PC-9 (cell line): ENCODE measurements around the gene RIPK4. TPM values are rescaled to one million over a fixed set of nuclear protein-coding genes. Genes with fewer than 3 reads are reported as not detected.

Experiments
- BruUV-seq: library from RNA; stranded (reverse); fragments of 400-500 nt; replicated peaks from 2 replicates; lab custom pipeline; 2021; lab: Mats Ljungman, UMichigan
- CTCF ChIA-PET: fragments of 300-600 bp; sonication (Branson Sonifier 250); formaldehyde crosslinking; loops from one replicate; lab custom pipeline; 2022; ENCODE audit warnings: antibody characterized with exemption; lab: Charles Lee
- POLR2A ChIA-PET: fragments of 300-600 bp; sonication (Branson Sonifier 250); formaldehyde crosslinking; loops from one replicate; lab custom pipeline; 2022; ENCODE audit warnings: antibody characterized with exemption; ENCODE audit not compliant: unreplicated experiment; lab: Charles Lee
- DNase-seq, 2 experiments: peaks; one replicate each; pipeline versions ENCODE4 v3.0.0 to v3.0.0-alpha.2; 2015 to 2022; ENCODE audit warnings: mixed read lengths in 1 of 2
- H2AFZ ChIP-seq: fragments of 200-600 bp; sonication (generic); 2 replicates; pipeline ENCODE4 v1.8.1; 2017; ENCODE audit warnings: antibody characterized with exemption
- H3F3A ChIP-seq: fragments of 200-600 bp; sonication (generic); 2 replicates; pipeline ENCODE4 v1.8.1; 2017; ENCODE audit warnings: antibody characterized with exemption, mild to moderate bottlenecking, low read depth; ENCODE audit not compliant: insufficient read depth
- H3K27ac ChIP-seq: fragments of 200-600 bp; sonication (generic); 2 replicates; pipeline ENCODE4 v1.6.1; 2016; ENCODE audit warnings: mixed run types
- H3K27me3 ChIP-seq: fragments of 200-600 bp; sonication (generic); 2 replicates; pipeline ENCODE4 v1.6.1; 2016; ENCODE audit warnings: low read depth, mixed run types; ENCODE audit not compliant: insufficient read depth
- H3K36me3 ChIP-seq: fragments of 200-600 bp; sonication (generic); 2 replicates; pipeline ENCODE4 v1.6.1; 2016; ENCODE audit warnings: low read depth, mixed run types
- H3K4me1 ChIP-seq: fragments of 200-600 bp; sonication (generic); replicated peaks from 2 replicates; pipeline ENCODE4 v1.6.1; 2016; ENCODE audit warnings: mixed run types; ENCODE audit not compliant: insufficient read depth
- H3K4me2 ChIP-seq: fragments of 200-600 bp; sonication (generic); 2 replicates; pipeline ENCODE4 v1.6.1; 2017; ENCODE audit warnings: mixed run types
- H3K4me3 ChIP-seq: fragments of 200-600 bp; sonication (generic); 2 replicates; pipeline ENCODE4 v1.6.1; 2016; ENCODE audit warnings: mixed run types
- H3K79me2 ChIP-seq: fragments of 200-600 bp; sonication (generic); 2 replicates; pipeline ENCODE4 v1.6.1; 2017; ENCODE audit warnings: low read depth, mixed run types
- H3K9me2 ChIP-seq: fragments of 200-600 bp; sonication (generic); 2 replicates; pipeline ENCODE4 v1.8.1; 2017; ENCODE audit warnings: mild to moderate bottlenecking; ENCODE audit not compliant: insufficient read depth
- H3K9me3 ChIP-seq: fragments of 200-600 bp; sonication (generic); 2 replicates; pipeline ENCODE4 v1.8.1; 2016; ENCODE audit warnings: low read depth; ENCODE audit not compliant: insufficient read depth
- H4K20me1 ChIP-seq: fragments of 200-600 bp; sonication (generic); 2 replicates; pipeline ENCODE4 v1.8.1; 2017; ENCODE audit not compliant: insufficient read depth
- CTCF ChIP-seq: fragments of 200-600 bp; sonication (generic); conservative IDR thresholded peaks from 2 replicates; pipeline ENCODE4 v1.6.1; 2017; ENCODE audit warnings: mixed run types, antibody characterized with exemption, mild to moderate bottlenecking, moderate library complexity
- EZH2 ChIP-seq: fragments of 200-600 bp; sonication (generic); IDR thresholded peaks from 2 replicates; pipeline ENCODE4 v1.8.0; 2017; ENCODE audit warnings: antibody characterized with exemption, low read depth
- intact Hi-C: fragments of 100-400 bp; cut with micrococcal nuclease; formaldehyde crosslinking; loops from one replicate; pipeline ENCODE4 v1.10.0; 2022; ENCODE audit not compliant: unreplicated experiment
- total RNA-seq: library from RNA; stranded (reverse); gene quantifications from 2 replicates; pipeline ENCODE4 v1.2.3, GENCODE V29; 2021

The RIPK4 gene
- total RNA-seq, 1 experiment from 2014 or later: 30.1 TPM

DNA sequence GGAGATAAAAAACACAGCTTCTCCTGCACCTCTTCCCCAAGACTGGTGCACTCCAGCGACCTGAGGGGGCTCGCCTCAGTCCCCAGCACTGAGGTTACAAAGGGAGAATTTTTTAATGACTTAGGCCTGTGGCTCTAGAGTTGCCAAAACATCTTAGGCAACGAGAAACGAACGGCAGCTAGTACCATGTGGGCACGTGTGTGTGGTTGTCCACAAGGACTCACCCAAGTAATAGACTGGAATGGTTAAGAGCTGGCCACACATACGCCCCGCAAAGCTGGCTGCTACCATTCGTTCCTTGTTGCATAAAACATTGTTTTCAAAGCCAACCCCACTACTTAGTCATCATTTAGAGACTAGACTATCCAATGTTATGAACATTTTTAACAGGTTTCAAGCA is 26.9 kb downstream of the RIPK4 start:
- Histone ChIP-seq H4K20me1 (peaks cover 17% of the 10 kb centered on the region), H3K36me3 (peaks cover 42% of the 10 kb centered on the region), H3K9me3 (no peaks in the 10 kb centered on the region), H3K27ac (no peak overlapping the region), H3K4me1 (peaks cover 3% of the 10 kb centered on the region), H3K79me2 (peaks cover 64% of the 10 kb centered on the region), H3K9me2 (no peaks in the 10 kb centered on the region), H3K4me3 (no peak overlapping the region), H3F3A (peaks cover 90% of the 10 kb centered on the region), H2AFZ (no peak overlapping the region), H3K27me3 (no peaks in the 10 kb centered on the region), H3K4me2 (no peak overlapping the region)
- TSS peak; percentile 5 for BruUV-seq
- no peak for TF ChIP-seq CTCF
- TF ChIP-seq EZH2: no peak
- ChIA-PET POLR2A (interaction anchor here (0.8 kb wide), 1 partner anchor 19 kb away, joined by 4 read pairs; no protein-coding TSS in a partner anchor), CTCF (no interaction called here)
- intact Hi-C loops: no loop called here
- peak in 1 of 2 experiments; percentile 28 for DNase-seq

GRCh38 chr21:41739011-41739410 is 27.8 kb downstream of the RIPK4 start:
- Histone ChIP-seq H3K9me2 (no peaks in the 10 kb centered on the region), H3K4me1 (peaks cover 10% of the 10 kb centered on the region), H3K36me3 (peaks cover 42% of the 10 kb centered on the region), H3K9me3 (no peaks in the 10 kb centered on the region), H2AFZ (no peak overlapping the region), H3K79me2 (peaks cover 55% of the 10 kb centered on the region), H3K4me3 (no peak overlapping the region), H3K4me2 (no peak overlapping the region), H3K27ac (0 out of 2 replicates have a peak overlapping the region, but pooled peaks have one; percentile 44), H3F3A (peaks cover 90% of the 10 kb centered on the region), H3K27me3 (no peaks in the 10 kb centered on the region), H4K20me1 (peaks cover 14% of the 10 kb centered on the region)
- ChIA-PET POLR2A (no interaction called here), CTCF (no interaction called here)
- TF ChIP-seq CTCF (no peak), EZH2 (no peak)
- no peak for DNase-seq
- no TSS peak for BruUV-seq
- intact Hi-C loops: no loop called here

DNA sequence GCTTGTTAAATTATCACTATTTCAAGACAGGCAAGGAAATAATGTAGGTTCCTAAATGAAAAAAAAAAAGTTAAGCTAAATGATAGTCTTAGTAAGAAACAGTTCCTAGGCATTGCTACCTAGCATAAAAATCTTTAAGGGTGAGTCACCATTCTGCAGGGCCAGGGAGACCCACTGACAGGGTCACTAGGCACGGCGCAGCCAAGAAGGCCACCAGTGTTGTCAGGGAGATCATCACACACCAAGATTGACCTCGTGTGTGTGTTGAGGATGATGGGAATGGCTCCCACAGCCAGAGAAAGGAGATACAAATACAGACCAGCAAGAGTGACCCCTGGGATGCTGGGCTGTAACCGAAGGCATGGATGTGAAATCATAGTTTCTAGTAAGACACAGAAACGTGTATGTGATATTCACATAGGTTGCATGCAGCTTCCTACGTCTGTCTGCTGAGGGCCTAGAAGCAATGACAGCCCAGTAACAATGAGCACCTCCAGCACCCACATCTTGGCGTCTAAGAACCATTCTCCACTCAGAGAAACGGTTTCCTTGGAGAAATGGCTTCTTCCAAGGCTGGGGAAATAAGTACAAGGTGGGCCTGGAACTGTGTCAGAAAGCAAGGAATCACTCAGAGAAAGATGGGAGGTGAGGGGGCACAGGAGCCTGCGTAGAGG is 29.1 kb downstream of the RIPK4 start:
- no peaks in the 10 kb centered on the region for H3K27me3 ChIP-seq
- no peak overlapping the region for H2AFZ ChIP-seq
- no peaks in the 10 kb centered on the region for H3K9me2 ChIP-seq
- H3F3A ChIP-seq: peaks cover 79% of the 10 kb centered on the region
- no peak for DNase-seq
- H3K27ac ChIP-seq: peak overlapping the region; percentile 44
- H3K4me3 ChIP-seq: no peak overlapping the region
- H3K9me3 ChIP-seq: no peaks in the 10 kb centered on the region
- H3K4me1 ChIP-seq: peaks cover 10% of the 10 kb centered on the region
- peaks cover 12% of the 10 kb centered on the region for H4K20me1 ChIP-seq
- intact Hi-C loops: no loop called here
- ChIA-PET POLR2A (interaction anchor here (0.7 kb wide), 1 partner anchor 9 kb away, joined by 11 read pairs; no protein-coding TSS in a partner anchor), CTCF (interaction anchor here (0.6 kb wide), 2 partner anchors 125 kb away, joined by 4 to 5 read pairs; no protein-coding TSS in a partner anchor)
- TF ChIP-seq CTCF: no peak
- no peak for TF ChIP-seq EZH2
- H3K4me2 ChIP-seq: no peak overlapping the region
- H3K79me2 ChIP-seq: peaks cover 42% of the 10 kb centered on the region
- no TSS peak for BruUV-seq
- H3K36me3 ChIP-seq: peaks cover 30% of the 10 kb centered on the region
